Muscle of arm (tissue), 12 donors: ENCODE results near the gene KLHL8. TPM values are rescaled to one million over a fixed set of nuclear protein-coding genes. Genes with fewer than 3 reads are reported as not detected.
"Not testable (repeated sequence)": the region's sequence is repeated elsewhere in the genome, so short reads cannot be mapped to it uniquely, and the experiment has no call there.

Source experiments
- DNase-seq: peaks from one replicate; pipeline ENCODE4 v3.0.0-alpha.2; 2013
- polyA plus RNA-seq, 12 donors: library from polyadenylated mRNA; unstranded; fragments of 120-200 nt; gene quantifications; one replicate each; pipeline ENCODE4 v1.2.1, GENCODE V29; 2013; ENCODE audit not compliant: insufficient read length in 12 of 12

KLHL8 gene
- polyA plus RNA-seq, 12 donors = 11.2 to 15.5 (median 12.3) TPM; not detected in 1

DNA sequence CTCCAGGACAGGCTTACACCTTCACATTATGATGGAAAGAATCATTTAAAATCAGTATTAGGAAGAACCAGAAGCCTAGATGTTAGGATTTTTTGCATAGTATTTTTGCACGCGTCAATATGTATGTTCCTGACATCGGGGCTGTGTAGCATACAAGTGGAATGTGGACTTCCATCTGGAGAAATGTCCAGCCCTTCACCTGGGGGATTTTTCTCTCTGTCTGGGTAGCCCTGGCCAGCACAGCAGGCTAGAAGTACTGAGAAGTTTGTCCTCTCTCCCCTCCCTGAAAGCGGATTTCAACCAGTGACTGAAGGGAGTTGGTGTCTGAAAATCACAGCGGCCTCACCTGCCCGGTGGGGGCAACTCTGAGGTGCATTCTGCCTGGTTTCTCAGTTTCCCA is 10.4 kb upstream of the KLHL8 start:
- DNase-seq = no peak

DNA sequence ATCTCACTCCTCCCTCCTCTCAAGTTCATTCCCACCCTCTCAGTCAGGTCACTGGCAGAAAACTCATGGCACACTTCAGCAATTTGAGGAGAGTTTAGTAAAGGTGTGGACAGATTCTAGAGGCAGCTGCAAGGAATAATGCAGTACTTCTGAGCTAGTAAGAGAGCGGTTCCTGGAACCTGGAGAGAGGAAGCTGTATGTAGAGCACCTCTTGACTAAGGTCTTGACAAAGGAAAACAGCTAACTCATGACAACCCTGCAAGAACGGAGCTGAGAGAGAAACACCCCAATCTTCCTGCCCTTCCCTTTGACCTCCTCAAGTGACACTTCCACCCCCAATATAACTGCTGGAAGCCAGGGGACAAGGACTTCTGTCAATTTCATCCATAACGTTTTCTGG is 9.6 kb upstream of the KLHL8 start:
- no peak for DNase-seq

DNA sequence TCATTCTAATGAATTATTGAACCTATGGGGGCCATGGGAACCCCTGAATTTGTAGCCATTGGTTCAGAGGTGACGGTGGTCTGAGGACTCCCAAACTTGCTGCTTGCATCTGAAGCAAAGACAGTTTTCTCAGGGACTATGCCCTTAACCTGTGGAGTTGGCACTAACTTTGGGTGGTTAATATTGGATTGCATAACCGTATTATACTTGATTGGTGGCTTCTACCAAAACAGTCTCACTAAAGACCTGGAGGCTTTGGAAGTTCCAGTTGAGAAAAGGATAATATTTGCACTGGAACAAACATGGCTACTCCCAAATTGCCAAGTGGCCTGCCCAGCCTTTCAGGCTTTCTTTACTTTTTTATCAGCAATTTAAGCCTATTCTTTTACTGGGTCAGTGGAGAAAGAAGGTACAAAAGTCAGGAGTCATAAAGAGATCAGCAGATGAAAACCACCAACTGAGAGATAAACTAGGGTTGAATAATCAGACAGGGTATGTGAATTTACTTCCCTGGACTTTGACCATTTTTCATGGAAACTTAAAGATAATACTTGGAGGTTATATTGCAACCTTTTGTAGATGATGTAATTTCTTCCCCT is 7.9 kb upstream of the KLHL8 start:
- no peak for DNase-seq

DNA sequence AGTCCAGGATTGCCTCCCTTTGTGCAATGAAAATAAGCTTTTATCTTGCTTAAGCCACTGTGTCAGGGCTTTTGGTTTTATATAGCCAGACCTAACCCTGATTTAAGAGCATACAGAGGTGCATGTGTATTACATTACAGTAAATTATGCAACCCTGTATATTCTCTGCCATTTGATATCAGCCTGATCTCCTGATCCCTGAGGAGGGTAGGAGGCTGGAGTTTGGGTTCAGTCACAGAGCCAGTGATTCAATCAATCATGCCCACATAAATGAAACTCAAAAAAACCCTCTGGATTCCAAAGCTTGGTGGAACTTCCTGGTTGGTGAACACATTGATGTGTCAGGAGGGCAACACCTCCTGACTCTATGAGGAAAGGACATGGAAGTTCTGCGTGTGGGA is 7.3 kb upstream of the KLHL8 start:
- DNase-seq = no peak

DNA sequence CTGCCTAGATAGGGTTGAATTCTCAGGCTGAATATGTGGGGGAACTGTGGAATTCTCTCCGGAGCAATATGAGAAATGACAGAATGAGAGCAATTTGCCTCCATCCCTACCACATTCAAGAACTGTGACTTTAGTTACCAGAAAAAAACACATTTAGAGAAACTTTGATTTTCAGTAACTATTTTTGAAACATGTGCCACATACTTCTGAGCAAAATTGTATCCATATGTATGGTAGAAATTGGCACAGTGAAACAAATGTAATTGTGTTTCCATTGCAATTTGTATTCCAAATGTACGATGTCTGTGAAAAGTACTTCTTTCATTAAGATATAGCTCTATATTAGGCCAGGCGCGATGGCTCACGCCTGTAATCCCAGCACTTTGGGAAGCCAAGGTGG is 5.5 kb upstream of the KLHL8 start:
- DNase-seq = no peak

DNA sequence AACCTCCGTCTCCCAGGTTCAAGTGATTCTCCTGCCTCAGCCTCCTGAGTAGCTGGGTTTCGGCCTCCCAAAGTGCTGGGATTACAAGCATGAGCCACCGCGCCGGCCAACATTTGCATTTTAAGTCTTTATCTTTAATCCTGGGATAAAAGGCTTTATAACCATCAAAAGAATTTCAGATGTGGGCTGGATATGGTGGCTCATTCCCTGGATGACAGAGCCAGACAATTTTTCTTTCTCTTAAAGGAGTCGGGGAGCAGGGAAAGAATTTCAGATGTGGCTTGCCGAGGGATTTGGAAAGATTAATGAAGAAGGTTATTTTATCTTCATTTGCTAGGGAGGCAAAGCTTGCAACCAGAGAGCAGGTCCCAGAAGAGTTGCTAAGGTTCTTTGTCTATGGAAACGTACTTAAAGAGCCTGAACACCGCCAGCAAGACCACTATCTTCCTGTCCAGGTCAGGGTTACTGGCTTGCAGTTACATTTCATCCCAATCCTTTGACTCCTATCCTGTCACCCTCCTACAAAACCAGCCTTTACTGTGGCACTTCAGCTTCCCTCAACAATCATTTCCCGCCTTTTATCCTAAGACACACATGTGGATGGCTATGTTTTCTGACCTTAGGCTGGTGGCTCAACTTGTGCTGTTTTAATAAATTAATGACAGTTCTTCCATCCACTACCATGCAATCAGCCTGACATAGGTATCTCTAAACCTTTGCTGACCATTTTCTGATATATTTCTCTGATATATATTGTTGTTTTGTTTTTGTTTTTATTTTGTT is 3.9 kb upstream of the KLHL8 start:
- no peak for DNase-seq

DNA sequence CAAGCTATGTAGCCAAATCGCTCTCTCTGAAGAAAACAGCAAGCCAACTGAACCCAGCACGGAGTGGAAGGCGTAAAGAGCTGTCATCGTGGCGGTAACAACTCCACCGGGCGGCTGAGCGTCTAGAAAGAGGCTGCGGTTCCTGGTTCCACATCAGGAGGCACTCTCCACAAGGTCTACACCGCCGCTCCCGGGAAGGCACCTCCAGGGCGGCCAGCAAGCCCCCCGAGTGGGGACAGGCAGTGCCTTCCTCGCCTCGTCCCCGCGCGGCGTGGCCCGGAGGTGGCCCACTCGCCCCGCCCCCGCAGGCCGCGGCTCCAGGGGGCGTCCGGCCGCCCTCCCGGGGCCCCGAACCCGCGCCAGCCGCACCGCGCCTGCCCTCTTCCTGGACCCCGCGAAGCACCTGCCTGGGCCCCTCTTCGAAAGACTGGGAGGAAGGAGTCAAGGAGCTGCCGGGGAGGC is 755 bp downstream of the KLHL8 start:
- DNase-seq = peak; percentile 37

DNA sequence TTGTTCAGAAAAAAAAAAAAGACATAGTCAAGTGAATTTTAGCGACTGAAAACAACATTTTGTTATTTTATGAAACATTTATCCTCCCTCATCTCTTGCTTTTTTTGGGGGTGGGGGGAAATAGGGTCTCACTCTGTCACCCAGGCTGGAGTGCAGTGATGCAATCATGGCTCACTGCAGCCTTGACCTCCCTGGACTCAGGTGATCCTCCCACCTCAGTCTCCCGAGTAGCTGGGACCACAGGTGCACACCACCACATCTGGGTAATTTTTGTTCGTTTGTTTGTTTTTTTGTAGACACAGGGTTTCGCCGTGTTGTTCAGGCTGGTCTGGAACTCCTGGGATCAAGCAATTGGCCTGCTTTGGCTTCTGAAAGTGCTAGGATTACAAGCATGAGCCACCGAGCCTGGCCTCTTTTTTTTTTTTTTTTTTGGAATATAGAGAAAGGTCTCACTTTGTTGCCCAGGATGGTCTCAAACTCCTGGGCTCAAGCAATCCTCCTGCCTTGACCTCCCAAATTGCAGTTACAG is 3.1 kb downstream of the KLHL8 start:
- DNase-seq = not testable (repeated sequence)

DNA sequence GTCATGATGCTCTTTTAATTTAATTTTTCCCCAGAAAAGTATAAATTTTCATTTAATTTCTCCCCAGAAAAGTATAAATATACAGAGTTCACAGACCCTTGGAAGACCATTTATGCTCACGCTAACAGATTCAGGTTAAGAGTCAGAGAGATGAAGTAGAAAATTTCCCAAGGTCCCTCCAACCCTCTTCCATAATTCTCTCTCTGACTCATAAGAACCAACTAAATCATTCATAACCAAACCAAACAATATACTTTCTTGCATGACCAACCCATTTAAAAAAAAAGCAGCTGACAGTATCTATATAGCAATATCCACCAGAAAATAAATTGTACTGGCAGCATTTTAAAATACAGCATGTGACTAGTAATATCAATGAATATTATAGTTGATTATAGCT is 3.9 kb downstream of the KLHL8 start:
- DNase-seq = no peak

DNA sequence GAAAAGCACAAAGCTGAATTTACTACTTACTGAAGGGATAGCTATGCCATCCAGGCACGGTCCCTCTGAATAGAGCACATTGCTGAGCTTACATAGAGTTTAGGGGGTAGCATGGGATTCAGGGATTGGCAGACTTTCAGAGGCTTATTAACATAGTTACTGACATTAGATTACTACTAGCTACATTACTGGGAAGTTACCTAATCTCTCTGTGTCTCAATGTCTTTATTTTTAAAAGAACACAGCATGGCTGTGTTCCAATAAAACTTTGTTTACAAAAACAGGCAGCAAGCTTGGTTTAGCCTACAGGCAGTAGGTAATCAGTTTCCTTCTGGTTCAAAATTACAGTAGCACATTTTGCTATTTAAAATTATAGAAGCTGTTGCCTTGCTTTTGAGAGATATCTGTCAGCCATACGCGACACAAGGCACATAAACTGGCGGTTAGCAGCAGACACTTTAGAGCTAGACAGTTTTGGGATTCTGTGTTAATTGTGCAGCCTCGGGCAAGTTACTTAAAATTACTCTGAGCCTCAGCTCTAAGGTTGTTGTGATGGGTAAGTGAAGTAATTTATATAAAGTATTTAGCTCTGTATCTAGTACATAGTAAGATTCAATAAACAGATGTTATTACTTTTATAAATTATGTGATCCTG is 6.9 kb downstream of the KLHL8 start:
- DNase-seq = no peak

DNA sequence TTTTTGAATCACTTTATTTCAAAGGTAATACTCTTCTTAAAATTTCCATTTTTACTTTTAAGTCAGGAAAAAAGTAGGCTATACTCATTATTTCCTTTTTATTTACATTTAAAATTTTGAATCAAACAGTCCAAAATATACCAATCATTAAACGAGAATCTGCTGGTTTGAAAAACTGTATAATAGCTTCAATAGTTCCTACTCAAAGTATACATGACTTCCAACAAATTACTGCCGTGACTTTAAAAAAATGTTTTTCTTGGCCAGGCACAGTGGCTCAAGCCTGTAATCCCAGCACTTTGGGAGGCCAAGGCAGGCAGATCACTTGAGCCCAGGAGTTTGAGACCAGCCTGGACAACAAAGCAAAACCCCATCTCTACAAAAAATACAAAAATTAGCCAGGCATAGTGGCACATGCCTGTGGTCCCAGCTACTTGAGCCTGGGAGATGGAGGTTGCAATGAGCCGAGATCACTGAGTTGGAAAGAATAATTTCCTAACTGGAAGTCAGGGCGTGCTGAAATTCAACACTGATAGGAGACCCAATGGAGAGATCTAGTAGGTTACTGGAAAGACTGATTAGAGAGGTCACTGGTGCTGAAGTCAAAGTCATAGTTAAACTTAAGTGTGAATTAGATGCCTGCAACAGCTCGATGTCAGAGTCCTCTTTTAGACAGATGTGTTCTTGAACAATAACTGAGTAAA is 9.0 kb downstream of the KLHL8 start:
- no peak for DNase-seq

DNA sequence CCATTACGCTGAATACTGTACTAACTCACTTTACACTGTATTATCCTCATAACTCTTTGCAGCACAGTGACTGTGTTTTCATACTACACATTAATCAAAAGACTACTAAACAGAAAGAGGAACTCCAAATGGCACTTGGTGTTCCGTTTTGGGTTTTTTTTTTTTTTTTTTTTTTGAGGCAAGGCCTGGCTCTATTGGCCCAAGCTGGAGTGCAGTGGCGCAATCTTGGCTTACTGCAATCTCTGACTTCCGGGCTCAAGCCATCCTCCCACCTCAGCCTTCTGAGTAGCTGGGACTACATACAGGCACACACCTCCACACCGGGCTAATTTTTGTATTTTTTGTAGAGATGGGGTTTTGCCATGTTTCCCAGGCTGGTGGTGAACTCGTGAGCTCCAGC is 10.7 kb downstream of the KLHL8 start:
- DNase-seq = no peak

DNA sequence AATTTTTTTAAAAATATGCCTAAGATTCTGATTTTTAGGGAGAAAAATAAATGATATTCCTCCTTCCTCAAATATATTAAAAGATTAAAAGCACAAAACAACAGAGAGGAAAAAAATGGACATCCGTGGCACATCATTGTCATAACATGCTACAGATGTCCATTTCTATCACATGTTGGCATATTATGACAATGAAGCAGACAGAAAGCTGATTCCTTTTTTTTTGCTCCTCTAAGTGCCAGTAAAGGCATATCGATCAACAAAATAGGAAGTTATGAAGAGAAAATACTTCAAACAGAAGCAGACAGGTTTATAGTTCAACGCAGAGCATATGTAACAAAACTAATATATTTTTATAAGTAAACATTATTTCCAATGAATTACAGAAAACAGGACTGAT is 11.2 kb downstream of the KLHL8 start:
- no peak for DNase-seq

DNA sequence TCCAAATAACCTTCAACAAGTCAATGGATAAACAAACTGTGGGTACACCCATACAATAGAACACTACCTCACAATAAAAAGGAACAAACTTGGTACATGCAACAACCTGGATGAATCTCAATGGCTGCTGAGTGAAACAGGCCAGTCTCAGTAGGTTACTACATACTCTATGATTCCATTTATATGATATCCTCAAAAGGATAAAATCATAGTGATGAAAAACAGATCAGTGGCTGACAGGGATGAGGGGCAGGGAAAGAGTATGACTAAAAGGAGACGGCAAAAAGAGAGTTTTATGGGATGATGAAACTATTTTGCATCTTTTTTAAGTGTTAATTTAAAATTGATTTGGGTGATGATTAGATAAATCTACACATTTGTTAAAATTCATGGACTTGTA is 15.9 kb downstream of the KLHL8 start:
- DNase-seq = no peak

DNA sequence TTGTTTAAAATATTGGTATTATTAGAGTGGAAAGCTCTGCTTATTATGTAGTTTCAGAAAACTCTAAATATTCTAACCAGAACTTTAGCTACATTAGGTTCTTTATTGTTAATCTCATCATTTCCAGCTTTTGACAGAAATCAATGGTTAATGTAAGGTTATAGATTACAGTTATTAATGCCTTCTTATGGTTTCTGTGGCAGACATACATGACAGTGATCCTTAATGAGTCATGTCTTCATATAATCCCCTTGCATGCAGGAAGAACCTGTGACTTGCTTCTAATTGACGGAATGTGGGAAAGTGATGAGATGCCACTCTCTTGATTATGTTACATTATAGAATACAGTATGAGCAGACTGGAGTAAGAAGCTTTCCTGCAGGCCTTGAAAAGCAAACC is 23.5 kb downstream of the KLHL8 start:
- DNase-seq = no peak

DNA sequence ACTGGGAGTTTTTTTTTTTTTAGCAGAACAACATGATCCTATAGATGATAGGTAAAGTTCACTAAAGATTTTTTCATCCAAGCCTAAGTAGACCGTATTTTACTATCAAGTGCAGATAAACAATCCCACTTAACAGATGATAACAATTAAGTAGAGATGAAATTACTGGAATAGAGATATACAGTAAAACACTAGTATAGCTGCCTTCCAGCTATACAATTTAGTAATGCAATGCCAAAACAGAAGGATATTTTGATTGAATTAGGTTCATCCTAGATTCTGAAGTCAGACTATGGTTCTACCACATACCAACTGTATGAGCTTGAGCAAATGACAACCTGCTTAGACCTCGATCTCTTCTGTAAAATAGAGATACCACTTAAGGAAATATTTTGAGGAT is 24.3 kb downstream of the KLHL8 start:
- DNase-seq = no peak

DNA sequence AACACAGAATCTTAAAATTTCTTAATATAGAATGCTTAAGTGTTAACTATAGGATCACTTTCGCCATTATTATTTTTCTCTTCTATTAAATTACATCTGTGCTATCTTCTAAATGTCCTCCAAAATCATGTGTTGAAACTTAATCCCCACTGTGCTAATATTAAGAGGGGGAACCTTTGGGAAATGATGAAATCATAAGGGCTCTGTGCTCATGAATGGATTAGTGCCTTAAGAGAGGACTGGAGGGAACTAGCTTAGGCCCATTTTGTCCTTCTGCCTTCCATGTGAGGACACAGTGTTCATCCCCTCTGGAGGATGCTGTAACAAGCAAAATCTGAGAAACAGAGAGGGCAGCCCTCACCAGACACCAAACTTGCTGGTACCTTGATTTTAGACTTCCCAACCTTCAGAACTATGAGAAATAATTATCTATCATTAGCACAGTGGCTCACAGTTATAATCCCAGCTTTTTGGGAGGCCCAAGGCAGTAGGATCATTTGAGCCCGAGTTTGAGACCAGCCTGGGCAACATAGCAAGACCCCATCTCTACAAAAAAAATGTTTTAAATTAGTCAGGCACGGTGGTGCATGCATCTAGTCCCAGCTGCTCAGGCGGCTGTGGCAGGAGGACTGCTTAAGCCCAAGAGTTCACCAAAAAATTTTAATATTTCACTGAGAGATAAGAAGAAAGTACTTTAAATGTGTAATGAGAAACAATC is 26.3 kb downstream of the KLHL8 start:
- DNase-seq = no peak

DNA sequence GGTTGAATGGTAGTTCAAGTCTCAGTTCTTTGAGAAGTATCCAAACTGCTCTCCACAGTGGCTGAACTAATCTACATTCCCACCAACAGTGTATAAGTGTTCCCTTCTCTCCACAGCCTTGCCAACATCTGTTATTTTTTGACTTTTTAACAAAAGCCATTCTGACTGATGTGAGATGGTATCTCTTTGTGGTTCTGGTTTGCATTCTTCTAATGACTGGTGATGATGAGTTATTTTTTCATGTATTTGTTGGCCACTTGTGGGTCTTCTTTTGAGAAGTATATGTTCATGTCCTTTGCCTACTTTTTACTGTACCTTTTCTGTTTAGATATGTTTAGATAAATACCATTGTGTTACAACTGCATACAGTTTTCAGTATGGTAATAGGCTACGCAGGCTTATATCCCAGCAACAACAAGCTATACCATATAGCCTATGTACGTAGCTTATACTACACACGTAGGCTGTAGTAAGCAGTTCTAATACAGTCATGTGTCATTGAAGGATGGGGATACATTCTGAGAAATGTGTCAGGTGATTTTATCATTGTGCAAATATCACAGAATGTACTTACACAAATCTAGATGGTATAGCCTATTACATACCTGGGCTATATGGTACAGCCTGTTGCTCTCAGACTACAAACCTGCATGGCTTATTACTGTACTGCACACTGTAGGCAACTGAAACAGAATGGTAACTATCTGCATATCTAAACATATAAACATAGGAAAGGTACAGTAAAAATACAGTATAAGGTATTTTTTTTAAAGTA is 28.1 kb downstream of the KLHL8 start:
- no peak for DNase-seq

DNA sequence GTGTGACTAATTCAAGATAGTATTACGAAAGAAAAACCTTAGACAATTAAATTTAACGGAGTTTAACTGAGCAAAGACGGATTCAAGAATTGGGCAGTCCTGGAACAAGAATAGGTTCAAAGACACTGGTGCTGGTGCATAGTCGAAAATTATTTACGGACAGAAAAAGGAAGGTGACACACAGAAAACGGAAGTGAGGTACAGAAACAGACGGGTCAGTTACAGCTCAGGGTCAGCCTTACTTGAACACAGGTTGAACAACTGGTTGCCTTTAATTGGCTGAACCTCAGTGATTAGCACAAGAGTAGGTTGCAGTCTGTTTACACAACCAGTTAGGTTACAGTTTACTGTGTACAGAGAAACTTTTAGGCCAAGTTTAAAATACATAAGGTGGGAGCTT is 31.5 kb downstream of the KLHL8 start:
- no peak for DNase-seq

DNA sequence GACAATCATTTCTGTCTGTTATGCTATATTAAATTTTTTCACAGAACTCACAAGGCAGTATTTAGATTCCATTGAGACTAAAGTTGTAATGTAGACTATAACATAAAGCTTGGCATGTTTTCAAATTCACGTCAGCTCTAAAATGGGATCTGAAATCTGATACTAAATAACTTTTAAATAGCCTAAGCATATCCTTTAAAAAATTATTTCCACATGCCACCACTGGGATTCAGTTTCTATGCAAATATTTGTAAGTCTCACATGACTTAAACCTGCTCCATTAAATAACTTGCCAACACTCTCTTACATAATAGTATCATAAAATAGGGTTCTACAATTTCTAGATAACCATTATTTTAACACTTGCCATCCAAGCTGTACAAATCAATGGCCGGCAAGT is 32.4 kb downstream of the KLHL8 start:
- DNase-seq = peak; percentile 35
